ENCODE results near the gene TMEM92.

The TMEM92 gene

DNA sequence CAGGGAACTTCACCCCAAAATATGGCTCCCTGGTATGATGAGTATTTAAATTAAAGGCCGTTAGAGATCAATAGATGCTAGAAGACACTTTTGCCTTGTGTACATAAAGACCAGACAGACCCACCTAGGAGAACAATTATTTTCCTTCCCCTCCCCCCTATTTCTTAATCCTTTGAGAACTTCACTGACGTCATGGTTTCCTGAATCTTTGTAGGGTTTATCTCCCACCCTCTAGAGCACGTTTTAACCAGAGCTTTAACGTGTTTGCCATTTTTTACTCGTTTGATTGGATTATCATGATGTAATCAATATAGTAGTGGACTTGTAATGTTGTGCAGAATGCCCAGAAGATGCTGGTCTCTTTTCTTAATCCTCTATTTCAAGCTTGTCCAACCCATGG lies 48.8 kb downstream of the TMEM92 start:
- TF ChIP-seq, protein P1, sequence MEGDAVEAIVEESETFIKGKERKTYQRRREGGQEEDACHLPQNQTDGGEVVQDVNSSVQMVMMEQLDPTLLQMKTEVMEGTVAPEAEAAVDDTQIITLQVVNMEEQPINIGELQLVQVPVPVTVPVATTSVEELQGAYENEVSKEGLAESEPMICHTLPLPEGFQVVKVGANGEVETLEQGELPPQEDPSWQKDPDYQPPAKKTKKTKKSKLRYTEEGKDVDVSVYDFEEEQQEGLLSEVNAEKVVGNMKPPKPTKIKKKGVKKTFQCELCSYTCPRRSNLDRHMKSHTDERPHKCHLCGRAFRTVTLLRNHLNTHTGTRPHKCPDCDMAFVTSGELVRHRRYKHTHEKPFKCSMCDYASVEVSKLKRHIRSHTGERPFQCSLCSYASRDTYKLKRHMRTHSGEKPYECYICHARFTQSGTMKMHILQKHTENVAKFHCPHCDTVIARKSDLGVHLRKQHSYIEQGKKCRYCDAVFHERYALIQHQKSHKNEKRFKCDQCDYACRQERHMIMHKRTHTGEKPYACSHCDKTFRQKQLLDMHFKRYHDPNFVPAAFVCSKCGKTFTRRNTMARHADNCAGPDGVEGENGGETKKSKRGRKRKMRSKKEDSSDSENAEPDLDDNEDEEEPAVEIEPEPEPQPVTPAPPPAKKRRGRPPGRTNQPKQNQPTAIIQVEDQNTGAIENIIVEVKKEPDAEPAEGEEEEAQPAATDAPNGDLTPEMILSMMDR (IDR thresholded peaks at IDR 0.05; ENCODE audit: low read depth, low read length), result no peak
- no peak overlapping the region for H3K4me3 ChIP-seq (ENCODE audit: low read depth, low read length)

DNA sequence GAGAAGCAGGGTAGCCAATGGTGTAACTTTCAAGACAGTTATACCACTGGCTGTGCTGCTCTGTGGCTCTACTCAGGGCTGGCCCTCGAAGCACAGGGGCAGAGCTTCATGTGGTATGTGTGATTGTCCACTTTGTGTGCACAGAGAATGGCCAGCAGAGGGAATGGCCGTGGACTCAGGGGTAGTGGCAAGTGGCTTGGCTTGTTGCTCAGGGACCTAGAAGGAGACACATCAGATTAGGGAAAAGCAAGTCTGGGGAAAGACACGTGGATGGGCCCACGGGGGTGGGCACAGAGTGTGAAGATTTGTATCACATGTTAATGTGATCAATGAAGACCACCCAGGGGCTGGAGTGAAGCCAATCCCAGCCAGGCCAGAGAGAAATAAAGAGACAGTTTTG lies 51.6 kb downstream of the TMEM92 start:
- TF ChIP-seq, protein P1 (IDR thresholded peaks at IDR 0.05; ENCODE audit: low read depth, low read length), result no peak
- no peak overlapping the region for H3K4me3 ChIP-seq (ENCODE audit: low read depth, low read length)

DNA sequence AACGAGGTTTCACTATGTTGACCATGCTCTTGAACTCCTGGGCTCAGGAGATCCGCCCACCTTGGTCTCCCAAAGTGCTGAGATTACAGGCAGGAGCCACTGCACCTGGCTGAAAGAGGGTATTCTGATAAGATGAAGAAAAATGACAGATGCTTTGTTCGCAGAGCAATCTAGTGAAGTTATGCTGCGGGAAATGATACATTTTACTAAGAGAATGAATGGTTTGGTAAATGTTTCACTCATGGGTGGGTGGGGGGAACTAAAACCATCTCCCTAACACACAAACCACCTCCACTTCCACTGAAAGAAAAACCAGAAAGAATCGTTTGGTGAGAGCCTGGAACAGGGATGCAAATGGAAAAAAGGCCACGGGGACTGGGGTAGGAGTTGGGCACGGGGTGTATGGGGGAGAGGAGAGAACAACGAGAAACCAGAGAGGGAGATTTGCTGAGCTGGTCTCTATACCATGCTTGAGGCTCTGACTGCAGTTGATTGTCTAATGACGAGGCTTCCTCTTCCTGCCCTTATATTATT lies 52.6 kb downstream of the TMEM92 start:
- TF ChIP-seq, protein P1 (IDR thresholded peaks at IDR 0.05; ENCODE audit: low read depth, low read length), result no peak
- no peak overlapping the region for H3K4me3 ChIP-seq (ENCODE audit: low read depth, low read length)

DNA sequence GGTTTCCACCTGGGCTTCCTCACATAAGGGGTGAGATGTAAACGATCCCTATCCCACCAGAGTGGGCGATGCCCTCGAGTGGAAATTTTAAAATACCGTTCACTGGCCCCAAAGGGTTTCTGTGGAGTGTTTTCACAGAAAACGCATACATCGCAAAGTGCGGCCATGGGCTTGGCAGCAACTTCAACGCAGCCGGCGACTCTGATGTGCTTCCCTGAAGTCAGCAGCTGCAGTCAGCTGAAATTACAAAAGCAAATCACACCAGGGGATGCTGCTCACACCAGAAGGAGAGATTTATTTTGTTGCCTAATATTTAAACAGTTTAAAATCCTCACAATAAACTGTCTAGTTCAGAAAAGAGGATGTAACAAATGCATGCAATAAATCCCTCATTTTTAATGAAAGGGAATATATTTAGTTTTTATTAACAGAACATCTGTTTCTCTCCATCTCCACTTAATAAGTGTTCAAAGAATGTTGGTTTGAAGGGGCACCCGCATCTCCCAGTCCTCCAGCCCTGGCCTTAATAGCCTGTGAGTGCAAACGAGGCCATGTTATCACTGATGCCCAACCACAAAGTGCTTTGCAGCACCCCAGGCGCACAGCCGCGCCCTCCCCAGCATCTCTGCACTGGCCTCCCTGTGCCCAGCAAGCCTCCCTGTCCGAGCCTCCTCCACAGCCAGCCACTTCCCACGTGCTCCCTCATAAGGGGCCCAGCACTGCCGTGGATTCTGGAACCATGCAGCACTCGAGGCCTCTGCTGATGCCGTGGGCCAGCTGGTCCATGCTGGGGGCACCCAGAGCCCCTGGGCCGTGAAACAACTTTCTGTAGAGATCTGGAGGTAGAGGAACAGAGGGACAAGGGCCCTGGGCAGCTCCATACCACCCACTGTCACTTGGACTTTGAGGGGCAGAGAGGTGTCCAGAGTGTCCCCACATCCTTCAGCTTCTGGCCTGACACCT lies 54.4 kb downstream of the TMEM92 start:
- H3K4me3 ChIP-seq (ENCODE audit: low read depth, low read length), result no peak overlapping the region
- TF ChIP-seq, protein P1 (IDR thresholded peaks at IDR 0.05; ENCODE audit: low read depth, low read length), result no peak

DNA sequence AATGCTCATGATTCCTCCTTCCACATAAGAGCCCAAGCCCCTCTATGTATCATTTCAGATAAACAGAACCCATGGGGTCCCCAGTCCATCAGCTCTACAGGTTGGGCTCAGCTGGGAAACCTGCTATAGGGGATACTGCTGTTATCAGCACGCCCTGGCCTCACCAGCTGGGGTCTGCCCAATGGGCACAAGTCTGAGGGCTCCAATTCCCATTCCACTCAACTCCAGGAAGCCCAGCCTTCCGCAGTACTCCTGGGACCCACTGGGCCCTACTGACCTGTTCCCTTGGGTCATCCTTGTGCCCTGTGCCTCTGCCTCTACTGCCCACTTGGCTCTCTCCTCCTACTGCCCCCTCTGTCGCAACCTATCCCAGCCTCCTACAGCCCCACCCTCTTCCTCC lies 55.5 kb downstream of the TMEM92 start:
- no peak overlapping the region for H3K4me3 ChIP-seq (ENCODE audit: low read depth, low read length)
- TF ChIP-seq, protein P1 (IDR thresholded peaks at IDR 0.05; ENCODE audit: low read depth, low read length), result no peak

DNA sequence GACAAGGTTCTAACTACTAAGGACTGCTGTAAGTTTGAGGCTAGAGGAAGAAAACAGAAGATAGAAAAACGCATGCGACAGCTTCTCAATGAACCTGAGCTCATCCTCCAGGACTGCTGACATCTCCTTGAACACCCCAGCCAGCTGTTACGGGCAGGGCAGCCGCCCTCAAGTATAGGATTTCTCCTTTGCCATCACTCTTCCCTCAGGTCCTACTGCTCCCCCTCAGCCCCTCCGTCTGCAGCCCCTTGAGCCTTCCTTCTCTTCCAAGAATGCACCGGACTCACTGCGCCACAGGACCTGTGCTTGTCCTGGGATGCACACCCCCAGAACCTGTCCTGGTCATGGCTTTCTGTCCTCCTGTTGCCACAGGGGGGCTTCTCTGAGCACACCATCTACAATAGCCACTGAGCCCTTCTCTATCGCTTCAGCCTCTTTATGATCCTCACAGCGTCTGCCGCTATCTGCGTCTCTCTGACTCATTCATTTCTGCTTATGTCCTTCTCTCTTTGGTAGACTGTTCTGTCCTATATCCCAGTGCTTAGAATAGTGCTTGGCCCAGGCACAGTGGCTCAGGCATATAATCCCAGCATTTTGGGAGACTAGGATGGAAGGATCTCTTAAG lies 56.0 kb downstream of the TMEM92 start:
- TF ChIP-seq, protein P1 (IDR thresholded peaks at IDR 0.05; ENCODE audit: low read depth, low read length), result no peak
- no peak overlapping the region for H3K4me3 ChIP-seq (ENCODE audit: low read depth, low read length)

All from WI38 (cell line).